WTC11 (cell line): ENCODE data around the gene GSTM2. TPM values are rescaled to one million over a fixed set of nuclear protein-coding genes. Genes with fewer than 3 reads are reported as not detected.

ENCODE experiments used
- ATAC-seq: fragments of 200-7000 bp; cut with Tn5 transposase; 2 replicates; pipeline ENCODE4 v1.10.0; 2021; ENCODE audit warnings: mild to moderate bottlenecking, moderate library complexity
- CTCF ChIA-PET: fragments of 300-600 bp; sonication (Branson Sonifier 250); formaldehyde crosslinking; loops from one replicate; lab custom pipeline; 2021; ENCODE audit warnings: antibody characterized with exemption; lab: Charles Lee
- POLR2A ChIA-PET: fragments of 350-600 bp; sonication (Branson Sonifier 250); formaldehyde crosslinking; loops from one replicate; lab custom pipeline; 2021; ENCODE audit warnings: antibody characterized with exemption; lab: Charles Lee
- DNase-seq: peaks from one replicate; pipeline ENCODE4 v3.0.0; 2021; ENCODE audit warnings: low spot score
- H3K27ac Mint-ChIP-seq: 2 replicates; pipeline ENCODE4 v1.8.0; 2021; ENCODE audit warnings: mixed read lengths
- H3K27me3 Mint-ChIP-seq: 2 replicates; pipeline ENCODE4 v1.8.0; 2021; ENCODE audit warnings: low read depth, mild to moderate bottlenecking, moderate library complexity, mixed read lengths
- H3K36me3 Mint-ChIP-seq: 2 replicates; pipeline ENCODE4 v1.8.0; 2021; ENCODE audit warnings: mixed read lengths
- H3K4me1 Mint-ChIP-seq: 2 replicates; pipeline ENCODE4 v1.8.0; 2022; ENCODE audit warnings: mixed read lengths
- H3K4me3 Mint-ChIP-seq: 2 replicates; pipeline ENCODE4 v1.8.0; 2021; ENCODE audit warnings: mild to moderate bottlenecking, moderate library complexity, mixed read lengths
- H3K9me3 Mint-ChIP-seq: 2 replicates; pipeline ENCODE4 v1.8.0; 2021; ENCODE audit warnings: mixed read lengths
- ARID4B ChIP-seq: sonication (generic); formaldehyde crosslinking; IDR thresholded peaks from 2 replicates; pipeline ENCODE4 v1.8.0; 2023; ENCODE audit warnings: missing genetic modification reagents, mild to moderate bottlenecking, borderline replicate concordance
- ELF4 ChIP-seq: sonication (generic); formaldehyde crosslinking; IDR thresholded peaks from 2 replicates; pipeline ENCODE4 v1.8.1; 2022; ENCODE audit warnings: low read depth, mild to moderate bottlenecking, moderate library complexity, missing genetic modification reagents
- ESRRA ChIP-seq: sonication (generic); formaldehyde crosslinking; IDR thresholded peaks from 2 replicates; pipeline ENCODE4 v1.8.1; 2022; ENCODE audit warnings: mild to moderate bottlenecking, missing genetic modification reagents, borderline replicate concordance
- IRF2 ChIP-seq: sonication (generic); formaldehyde crosslinking; IDR thresholded peaks from 2 replicates; pipeline ENCODE4 v1.8.0; 2022; ENCODE audit warnings: low read depth, missing genetic modification reagents, borderline replicate concordance
- JAZF1 ChIP-seq: fragments of 250-450 bp; sonication (Bioruptor Pico); IDR thresholded peaks from 2 replicates; pipeline ENCODE4 v1.9.0; 2021; ENCODE audit warnings: moderate library complexity, mild to moderate bottlenecking, inconsistent platforms
- NFE2L1 ChIP-seq: sonication (generic); formaldehyde crosslinking; IDR thresholded peaks from 2 replicates; pipeline ENCODE4 v1.8.1; 2023; ENCODE audit warnings: missing genetic modification reagents
- NR1H2 ChIP-seq: sonication (generic); formaldehyde crosslinking; IDR thresholded peaks from 2 replicates; pipeline ENCODE4 v1.9.0; 2021; ENCODE audit warnings: mild to moderate bottlenecking, moderate library complexity, missing genetic modification reagents
- SMAD3 ChIP-seq: sonication (generic); formaldehyde crosslinking; IDR thresholded peaks from 2 replicates; pipeline ENCODE4 v1.8.0; 2022; ENCODE audit warnings: missing genetic modification reagents, mild to moderate bottlenecking, borderline replicate concordance
- ZNF121 ChIP-seq: sonication (generic); formaldehyde crosslinking; IDR thresholded peaks from 2 replicates; pipeline ENCODE4 v1.8.0; 2023; ENCODE audit warnings: missing genetic modification reagents
- total RNA-seq: library from RNA; stranded (reverse); gene quantifications from 3 replicates; pipeline ENCODE4 v1.2.3, GENCODE V29; 2021
- TF ChIP-seq, protein P1 (sequence below): sonication (generic); formaldehyde crosslinking; conservative IDR thresholded peaks from 2 replicates; pipeline ENCODE4 v1.8.1; 2023; ENCODE audit warnings: mild to moderate bottlenecking, low read depth, missing genetic modification reagents, moderate library complexity
- TF ChIP-seq, protein P2 (sequence below): sonication (generic); formaldehyde crosslinking; IDR thresholded peaks from 2 replicates; pipeline ENCODE4 v1.8.1; 2023; ENCODE audit warnings: mild to moderate bottlenecking, missing genetic modification reagents, borderline replicate concordance
- TF ChIP-seq, protein P3 (sequence below): sonication (generic); formaldehyde crosslinking; IDR thresholded peaks from 2 replicates; pipeline ENCODE4 v1.8.1; 2023; ENCODE audit warnings: mild to moderate bottlenecking, missing genetic modification reagents, moderate library complexity
- TF ChIP-seq, protein P4 (sequence below): sonication (generic); formaldehyde crosslinking; IDR thresholded peaks from 2 replicates; pipeline ENCODE4 v1.8.1; 2022; ENCODE audit warnings: low read depth, mild to moderate bottlenecking, moderate library complexity, missing genetic modification reagents, borderline replicate concordance
- TF ChIP-seq, protein P5 (sequence below): fragments of 250-450 bp; sonication (Bioruptor Pico); IDR thresholded peaks from 2 replicates; pipeline ENCODE4 v2.1.2; 2022; ENCODE audit warnings: mild to moderate bottlenecking, moderate library complexity

The GSTM2 gene
- total RNA-seq, 1 experiment from 2014 or later, result 12.9 TPM

DNA sequence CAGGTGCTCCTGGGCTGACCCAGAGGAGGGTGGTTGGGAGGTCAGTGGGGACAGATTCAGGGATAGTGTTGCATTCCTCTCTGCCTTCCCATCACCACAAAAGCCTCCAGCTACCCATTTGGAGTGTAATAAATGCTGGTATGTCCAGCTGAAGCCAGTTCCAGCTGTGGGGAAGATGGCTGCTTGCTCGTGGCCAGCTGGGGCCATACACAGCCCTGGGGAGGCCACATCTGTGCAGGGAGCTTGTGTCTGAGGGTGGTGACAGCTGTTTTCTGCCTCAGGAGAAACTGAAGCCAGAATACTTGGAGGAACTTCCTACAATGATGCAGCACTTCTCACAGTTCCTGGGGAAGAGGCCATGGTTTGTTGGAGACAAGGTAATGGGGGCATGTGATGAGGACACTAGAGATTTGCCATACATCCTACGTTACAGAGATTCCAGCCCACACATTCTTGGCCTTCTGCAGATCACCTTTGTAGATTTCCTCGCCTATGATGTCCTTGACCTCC, 9.3 kb upstream of the GSTM2 start:
- H3K4me1 Mint-ChIP-seq, result peaks cover 12% of the 10 kb centered on the region
- CTCF ChIA-PET, result interaction anchor here (1.0 to 4.3 kb wide), 3 partner anchors 18 to 118 kb away, joined by 3 to 19 read pairs (median 6); no protein-coding TSS in a partner anchor
- peaks cover 19% of the 10 kb centered on the region for H3K27me3 Mint-ChIP-seq
- H3K36me3 Mint-ChIP-seq, result no peaks in the 10 kb centered on the region
- POLR2A ChIA-PET, result no interaction called here
- no peak for ATAC-seq
- no peak for DNase-seq
- no peak overlapping the region for H3K27ac Mint-ChIP-seq
- no peak overlapping the region for H3K4me3 Mint-ChIP-seq
- TF ChIP-seq ESRRA (no peak), JAZF1 (CRISPR knock-in tag) (no peak), ARID4B (CRISPR knock-in tag) (no peak), ZNF121 (CRISPR knock-in tag) (no peak)
- TF ChIP-seq, protein P1, sequence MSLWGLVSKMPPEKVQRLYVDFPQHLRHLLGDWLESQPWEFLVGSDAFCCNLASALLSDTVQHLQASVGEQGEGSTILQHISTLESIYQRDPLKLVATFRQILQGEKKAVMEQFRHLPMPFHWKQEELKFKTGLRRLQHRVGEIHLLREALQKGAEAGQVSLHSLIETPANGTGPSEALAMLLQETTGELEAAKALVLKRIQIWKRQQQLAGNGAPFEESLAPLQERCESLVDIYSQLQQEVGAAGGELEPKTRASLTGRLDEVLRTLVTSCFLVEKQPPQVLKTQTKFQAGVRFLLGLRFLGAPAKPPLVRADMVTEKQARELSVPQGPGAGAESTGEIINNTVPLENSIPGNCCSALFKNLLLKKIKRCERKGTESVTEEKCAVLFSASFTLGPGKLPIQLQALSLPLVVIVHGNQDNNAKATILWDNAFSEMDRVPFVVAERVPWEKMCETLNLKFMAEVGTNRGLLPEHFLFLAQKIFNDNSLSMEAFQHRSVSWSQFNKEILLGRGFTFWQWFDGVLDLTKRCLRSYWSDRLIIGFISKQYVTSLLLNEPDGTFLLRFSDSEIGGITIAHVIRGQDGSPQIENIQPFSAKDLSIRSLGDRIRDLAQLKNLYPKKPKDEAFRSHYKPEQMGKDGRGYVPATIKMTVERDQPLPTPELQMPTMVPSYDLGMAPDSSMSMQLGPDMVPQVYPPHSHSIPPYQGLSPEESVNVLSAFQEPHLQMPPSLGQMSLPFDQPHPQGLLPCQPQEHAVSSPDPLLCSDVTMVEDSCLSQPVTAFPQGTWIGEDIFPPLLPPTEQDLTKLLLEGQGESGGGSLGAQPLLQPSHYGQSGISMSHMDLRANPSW (CRISPR knock-in tag), result no peak
- TF ChIP-seq, protein P2, sequence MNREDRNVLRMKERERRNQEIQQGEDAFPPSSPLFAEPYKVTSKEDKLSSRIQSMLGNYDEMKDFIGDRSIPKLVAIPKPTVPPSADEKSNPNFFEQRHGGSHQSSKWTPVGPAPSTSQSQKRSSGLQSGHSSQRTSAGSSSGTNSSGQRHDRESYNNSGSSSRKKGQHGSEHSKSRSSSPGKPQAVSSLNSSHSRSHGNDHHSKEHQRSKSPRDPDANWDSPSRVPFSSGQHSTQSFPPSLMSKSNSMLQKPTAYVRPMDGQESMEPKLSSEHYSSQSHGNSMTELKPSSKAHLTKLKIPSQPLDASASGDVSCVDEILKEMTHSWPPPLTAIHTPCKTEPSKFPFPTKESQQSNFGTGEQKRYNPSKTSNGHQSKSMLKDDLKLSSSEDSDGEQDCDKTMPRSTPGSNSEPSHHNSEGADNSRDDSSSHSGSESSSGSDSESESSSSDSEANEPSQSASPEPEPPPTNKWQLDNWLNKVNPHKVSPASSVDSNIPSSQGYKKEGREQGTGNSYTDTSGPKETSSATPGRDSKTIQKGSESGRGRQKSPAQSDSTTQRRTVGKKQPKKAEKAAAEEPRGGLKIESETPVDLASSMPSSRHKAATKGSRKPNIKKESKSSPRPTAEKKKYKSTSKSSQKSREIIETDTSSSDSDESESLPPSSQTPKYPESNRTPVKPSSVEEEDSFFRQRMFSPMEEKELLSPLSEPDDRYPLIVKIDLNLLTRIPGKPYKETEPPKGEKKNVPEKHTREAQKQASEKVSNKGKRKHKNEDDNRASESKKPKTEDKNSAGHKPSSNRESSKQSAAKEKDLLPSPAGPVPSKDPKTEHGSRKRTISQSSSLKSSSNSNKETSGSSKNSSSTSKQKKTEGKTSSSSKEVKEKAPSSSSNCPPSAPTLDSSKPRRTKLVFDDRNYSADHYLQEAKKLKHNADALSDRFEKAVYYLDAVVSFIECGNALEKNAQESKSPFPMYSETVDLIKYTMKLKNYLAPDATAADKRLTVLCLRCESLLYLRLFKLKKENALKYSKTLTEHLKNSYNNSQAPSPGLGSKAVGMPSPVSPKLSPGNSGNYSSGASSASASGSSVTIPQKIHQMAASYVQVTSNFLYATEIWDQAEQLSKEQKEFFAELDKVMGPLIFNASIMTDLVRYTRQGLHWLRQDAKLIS (CRISPR knock-in tag), result no peak
- TF ChIP-seq, protein P3, sequence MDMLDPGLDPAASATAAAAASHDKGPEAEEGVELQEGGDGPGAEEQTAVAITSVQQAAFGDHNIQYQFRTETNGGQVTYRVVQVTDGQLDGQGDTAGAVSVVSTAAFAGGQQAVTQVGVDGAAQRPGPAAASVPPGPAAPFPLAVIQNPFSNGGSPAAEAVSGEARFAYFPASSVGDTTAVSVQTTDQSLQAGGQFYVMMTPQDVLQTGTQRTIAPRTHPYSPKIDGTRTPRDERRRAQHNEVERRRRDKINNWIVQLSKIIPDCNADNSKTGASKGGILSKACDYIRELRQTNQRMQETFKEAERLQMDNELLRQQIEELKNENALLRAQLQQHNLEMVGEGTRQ (CRISPR knock-in tag), result no peak
- TF ChIP-seq, protein P4, sequence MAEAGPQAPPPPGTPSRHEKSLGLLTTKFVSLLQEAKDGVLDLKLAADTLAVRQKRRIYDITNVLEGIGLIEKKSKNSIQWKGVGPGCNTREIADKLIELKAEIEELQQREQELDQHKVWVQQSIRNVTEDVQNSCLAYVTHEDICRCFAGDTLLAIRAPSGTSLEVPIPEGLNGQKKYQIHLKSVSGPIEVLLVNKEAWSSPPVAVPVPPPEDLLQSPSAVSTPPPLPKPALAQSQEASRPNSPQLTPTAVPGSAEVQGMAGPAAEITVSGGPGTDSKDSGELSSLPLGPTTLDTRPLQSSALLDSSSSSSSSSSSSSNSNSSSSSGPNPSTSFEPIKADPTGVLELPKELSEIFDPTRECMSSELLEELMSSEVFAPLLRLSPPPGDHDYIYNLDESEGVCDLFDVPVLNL (CRISPR knock-in tag), result no peak
- no peaks in the 10 kb centered on the region for H3K9me3 Mint-ChIP-seq

- Mint-ChIP-seq H3K27me3 (peaks cover 15% of the 10 kb centered on the region), H3K4me1 (peaks cover 12% of the 10 kb centered on the region), H3K27ac (no peak overlapping the region), H3K4me3 (no peak overlapping the region), H3K9me3 (no peaks in the 10 kb centered on the region), H3K36me3 (no peaks in the 10 kb centered on the region)
- POLR2A ChIA-PET, result no interaction called here
- no peak for DNase-seq
- no peak for ATAC-seq
- CTCF ChIA-PET, result no interaction called here
- TF ChIP-seq, protein P5, sequence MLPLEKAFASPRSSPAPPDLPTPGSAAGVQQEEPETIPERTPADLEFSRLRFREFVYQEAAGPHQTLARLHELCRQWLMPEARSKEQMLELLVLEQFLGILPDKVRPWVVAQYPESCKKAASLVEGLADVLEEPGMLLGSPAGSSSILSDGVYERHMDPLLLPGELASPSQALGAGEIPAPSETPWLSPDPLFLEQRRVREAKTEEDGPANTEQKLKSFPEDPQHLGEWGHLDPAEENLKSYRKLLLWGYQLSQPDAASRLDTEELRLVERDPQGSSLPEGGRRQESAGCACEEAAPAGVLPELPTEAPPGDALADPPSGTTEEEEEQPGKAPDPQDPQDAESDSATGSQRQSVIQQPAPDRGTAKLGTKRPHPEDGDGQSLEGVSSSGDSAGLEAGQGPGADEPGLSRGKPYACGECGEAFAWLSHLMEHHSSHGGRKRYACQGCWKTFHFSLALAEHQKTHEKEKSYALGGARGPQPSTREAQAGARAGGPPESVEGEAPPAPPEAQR, result no peak
- no peak for TF ChIP-seq NR1H2 (CRISPR knock-in tag)
- no peak for TF ChIP-seq SMAD3
- TF ChIP-seq NFE2L1 (CRISPR knock-in tag), result no peak
- TF ChIP-seq IRF2 (CRISPR knock-in tag), result no peak
- TF ChIP-seq, protein P1 (CRISPR knock-in tag), result no peak
- TF ChIP-seq ELF4 (CRISPR knock-in tag), result no peak
Observed at GRCh38 chr1:109659145-109659544, 8.7 kb upstream of the GSTM2 start.
